ENCODE data around the gene SCUBE1.
A peak's percentile ranks its signal among the peaks of the same experiment; 100 is the strongest.
"Not testable (repeated sequence)": the region's sequence is repeated elsewhere in the genome, so short reads cannot be mapped to it uniquely, and the experiment has no call there.

SCUBE1 gene

GRCh38 chr22:43288807-43289420 lies 54.3 kb downstream of the SCUBE1 start:
- FAIRE-seq, result no peak
- no peak for DNase-seq (ENCODE audit: insufficient read length, low spot score)

- FAIRE-seq (no peak), DNase-seq (ENCODE audit: insufficient read length, low spot score) (no peak)
Observed at GRCh38 chr22:43288378-43288777, 54.8 kb downstream of the SCUBE1 start.

GRCh38 chr22:43287441-43287840 lies 55.7 kb downstream of the SCUBE1 start:
- FAIRE-seq (no peak), DNase-seq (ENCODE audit: insufficient read length, low spot score) (no peak)

GRCh38 chr22:43281394-43281793 lies 61.8 kb downstream of the SCUBE1 start:
- no peak for DNase-seq (ENCODE audit: insufficient read length, low spot score)
- no peak for FAIRE-seq

GRCh38 chr22:43280523-43280886 lies 62.7 kb downstream of the SCUBE1 start:
- DNase-seq (ENCODE audit: insufficient read length, low spot score); FAIRE-seq: not testable (repeated sequence)

- FAIRE-seq (no peak), DNase-seq (ENCODE audit: insufficient read length, low spot score) (no peak)
Observed at GRCh38 chr22:43279867-43280522, 63.2 kb downstream of the SCUBE1 start.

GRCh38 chr22:43277987-43278601 lies 65.1 kb downstream of the SCUBE1 start:
- DNase-seq (ENCODE audit: insufficient read length, low spot score), result no peak
- no peak for FAIRE-seq

- no peak for DNase-seq (ENCODE audit: insufficient read length, low spot score)
- no peak for FAIRE-seq
Observed at GRCh38 chr22:43277091-43277490, 66.1 kb downstream of the SCUBE1 start.

GRCh38 chr22:43276321-43276720 lies 66.9 kb downstream of the SCUBE1 start:
- DNase-seq (ENCODE audit: insufficient read length, low spot score), result no peak
- no peak for FAIRE-seq

GRCh38 chr22:43275545-43276317 lies 67.4 kb downstream of the SCUBE1 start:
- FAIRE-seq, result no peak
- DNase-seq (ENCODE audit: insufficient read length, low spot score), result no peak

GRCh38 chr22:43274595-43275240 lies 68.5 kb downstream of the SCUBE1 start:
- no peak for FAIRE-seq

GRCh38 chr22:43273902-43274484 lies 69.2 kb downstream of the SCUBE1 start:
- peak; percentile 77 for DNase-seq (ENCODE audit: insufficient read length, low spot score)
- FAIRE-seq, result peak; percentile 95

More at GRCh38 chr22:43274595-43275240, 68.5 kb downstream of the SCUBE1 start:
- no peak for DNase-seq (ENCODE audit: insufficient read length, low spot score)

- DNase-seq (ENCODE audit: insufficient read length, low spot score), result no peak
- FAIRE-seq, result no peak
Observed at GRCh38 chr22:43272869-43273318, 70.3 kb downstream of the SCUBE1 start.

GRCh38 chr22:43272301-43272700 lies 70.9 kb downstream of the SCUBE1 start:
- DNase-seq (ENCODE audit: insufficient read length, low spot score) (no peak), FAIRE-seq (no peak)

- DNase-seq (ENCODE audit: insufficient read length, low spot score), result no peak
- FAIRE-seq, result no peak
Observed at GRCh38 chr22:43270949-43271348, 72.2 kb downstream of the SCUBE1 start.

- DNase-seq (ENCODE audit: insufficient read length, low spot score) (peak; percentile 51), FAIRE-seq (no peak)
Observed at GRCh38 chr22:43270314-43270908, 72.8 kb downstream of the SCUBE1 start.

GRCh38 chr22:43269646-43270045 lies 73.5 kb downstream of the SCUBE1 start:
- DNase-seq (ENCODE audit: insufficient read length, low spot score), result no peak
- FAIRE-seq, result no peak

GRCh38 chr22:43269246-43269645 lies 73.9 kb downstream of the SCUBE1 start:
- DNase-seq (ENCODE audit: insufficient read length, low spot score) (no peak), FAIRE-seq (no peak)

- DNase-seq (ENCODE audit: insufficient read length, low spot score), result no peak
Observed at GRCh38 chr22:43267981-43268660, 75.1 kb downstream of the SCUBE1 start.

More at GRCh38 chr22:43267981-43268660, 75.1 kb downstream of the SCUBE1 start:
- FAIRE-seq, result no peak

All from GM19239 (cell line).